Body of pancreas (tissue), 4 donors: ENCODE results near the gene SSH2. TPM values are rescaled to one million over a fixed set of nuclear protein-coding genes. Genes with fewer than 3 reads are reported as not detected.

ENCODE experiments used
- ATAC-seq: fragments of 150-250 bp; one replicate; pipeline ENCODE4 v1.9.1; 2016
- DNase-seq, 4 donors: peaks; one replicate each; pipeline ENCODE4 v3.0.0-alpha.2; 2019
- H3K27ac ChIP-seq, 4 donors: fragments of 200-600 bp; sonication (generic); 1 replicate in 3 of 4; 2 replicates in 1 of 4; pipeline versions ENCODE4 v1.5.1 to v1.6.1; 2016 to 2019; ENCODE audit warnings: mild to moderate bottlenecking in 1 of 4, mixed read lengths in 1 of 4, moderate library complexity in 1 of 4
- H3K27me3 ChIP-seq, 2 donors: fragments of 200-600 bp; sonication (generic); one replicate each; pipeline ENCODE4 v1.6.0; 2016; ENCODE audit warnings: mild to moderate bottlenecking in 1 of 2
- H3K36me3 ChIP-seq, 2 donors: fragments of 200-600 bp; sonication (generic); replicated peaks in 1 of 2; 2 replicates each; pipeline ENCODE4 v1.5.1; 2016; ENCODE audit warnings: low read depth in 2 of 2; ENCODE audit not compliant: insufficient read depth in 1 of 2
- H3K4me1 ChIP-seq: fragments of 200-600 bp; sonication (generic); one replicate; pipeline ENCODE4 v1.6.0; 2016
- H3K4me3 ChIP-seq, 2 donors: fragments of 200-600 bp; sonication (generic); 1 replicate in 1 of 2; 2 replicates in 1 of 2; pipeline ENCODE4 v1.5.1; 2016 to 2019
- H3K9me3 ChIP-seq, 3 donors: fragments of 200-600 bp; sonication (generic); 1 replicate in 2 of 3; 2 replicates in 1 of 3; pipeline ENCODE4 v1.5.1; 2016
- CTCF ChIP-seq, 7 experiments: fragments of 450-650 bp in 4 of 7; fragments of 200-600 bp in 3 of 7; sonication (generic) in 3 of 7; IDR thresholded peaks; one replicate each; pipeline ENCODE4 v1.5.1; 2016 to 2019; ENCODE audit warnings: antibody characterized with exemption in 7 of 7
- POLR2A ChIP-seq, 3 donors: fragments of 450-650 bp; IDR thresholded peaks; one replicate each; pipeline ENCODE4 v1.6.1; 2016; ENCODE audit warnings: antibody characterized with exemption in 3 of 3, mild to moderate bottlenecking in 2 of 3
- WGBS, 2 donors: methylation state at CpG; one replicate each; pipeline ENCODE4 v1.1.5; 2017; 5-methylcytosine and 5-hydroxymethylcytosine counted together
- intact Hi-C: fragments of 100-400 bp; cut with DNase I; formaldehyde crosslinking; loops from one replicate; pipeline ENCODE4 v1.15.1; 2023
- total RNA-seq, 2 donors: library from RNA; depleted of rRNA; stranded (reverse); fragments of >200 nt; gene quantifications; one replicate each; pipeline ENCODE4 v1.1.0, GENCODE V29; 2016

The SSH2 gene
- total RNA-seq, 2 donors from 2014 or later = 8.2 to 8.6 TPM

GRCh38 chr17:29615492-29616299 is 314.3 kb downstream of the SSH2 start:
- intact Hi-C loops = no loop called here
- ATAC-seq (peak; percentile 76), DNase-seq (peak; percentile 83 to 90 (median 86))
- no peaks in the 10 kb centered on the region for H3K36me3 ChIP-seq
- H3K27me3 ChIP-seq = peaks cover 0 to 24% of the 10 kb centered on the region in 2 donors
- no peak overlapping the region for H3K4me3 ChIP-seq
- WGBS, 2 donors = 2 to 5% methylated on average over 11 to 69 of the region's 74 CpGs
- peaks cover 57% of the 10 kb centered on the region for H3K4me1 ChIP-seq
- H3K27ac ChIP-seq = no peak overlapping the region
- peak in 1 of 7 experiments; percentile 3 for TF ChIP-seq CTCF (IDR thresholded peaks at IDR 0.05)
- TF ChIP-seq POLR2A (IDR thresholded peaks at IDR 0.05) = peak in 2 of 3 donors; percentile 20 to 36
- H3K9me3 ChIP-seq = no peaks in the 10 kb centered on the region

GRCh38 chr17:29615048-29615385 is 315.0 kb downstream of the SSH2 start:
- intact Hi-C loops = no loop called here
- ATAC-seq = no peak
- H3K27me3 ChIP-seq = peaks cover 0 to 24% of the 10 kb centered on the region in 2 donors
- 5 to 11% methylated on average over 7 to 15 of the region's 15 CpGs for whole genome bisulfite sequencing, 2 donors
- H3K36me3 ChIP-seq = no peaks in the 10 kb centered on the region
- H3K27ac ChIP-seq = no peak overlapping the region
- no peak overlapping the region for H3K4me3 ChIP-seq
- peaks cover 57% of the 10 kb centered on the region for H3K4me1 ChIP-seq
- peak; percentile 16 to 51 (median 21) for DNase-seq
- TF ChIP-seq CTCF (IDR thresholded peaks at IDR 0.05) (no peak), POLR2A (IDR thresholded peaks at IDR 0.05) (no peak)
- no peaks in the 10 kb centered on the region for H3K9me3 ChIP-seq

- WGBS, 2 donors = 27 to 46% methylated on average over 10 to 15 of the region's 16 CpGs
- Histone ChIP-seq H3K4me1 (peaks cover 57% of the 10 kb centered on the region), H3K9me3 (no peaks in the 10 kb centered on the region), H3K36me3 (no peaks in the 10 kb centered on the region), H3K27ac (no peak overlapping the region), H3K27me3 (peaks cover 0 to 24% of the 10 kb centered on the region in 2 donors), H3K4me3 (no peak overlapping the region)
- peak in 1 of 4 donors; percentile 17 for DNase-seq
- intact Hi-C loops = no loop called here
- ATAC-seq = no peak
- TF ChIP-seq CTCF (IDR thresholded peaks at IDR 0.05) (no peak), POLR2A (IDR thresholded peaks at IDR 0.05) (no peak)
These were observed 315.5 kb downstream of the SSH2 start for GRCh38 chr17:29614349-29615047.

- Histone ChIP-seq H3K27ac (no peak overlapping the region), H3K36me3 (no peaks in the 10 kb centered on the region), H3K9me3 (no peaks in the 10 kb centered on the region), H3K27me3 (peaks cover 0 to 24% of the 10 kb centered on the region in 2 donors), H3K4me1 (peaks cover 57% of the 10 kb centered on the region), H3K4me3 (no peak overlapping the region)
- intact Hi-C loops = no loop called here
- WGBS, 2 donors = 6 to 14% methylated on average over 12 to 13 of the region's 13 CpGs
- TF ChIP-seq POLR2A (IDR thresholded peaks at IDR 0.05) (no peak), CTCF (IDR thresholded peaks at IDR 0.05) (no peak)
- DNase-seq (no peak), ATAC-seq (no peak)
These were observed 316.2 kb downstream of the SSH2 start for GRCh38 chr17:29613856-29614255.
